HG02798 (cell line): ENCODE results near the gene DNHD1.

Experiments used
- ATAC-seq: cut with Tn5 transposase; IDR thresholded peaks from one replicate; pipeline ENCODE4 v1.9.1; 2021; ENCODE audit warnings: mild to moderate bottlenecking; ENCODE audit not compliant: unreplicated experiment, poor library complexity

The DNHD1 gene

DNA sequence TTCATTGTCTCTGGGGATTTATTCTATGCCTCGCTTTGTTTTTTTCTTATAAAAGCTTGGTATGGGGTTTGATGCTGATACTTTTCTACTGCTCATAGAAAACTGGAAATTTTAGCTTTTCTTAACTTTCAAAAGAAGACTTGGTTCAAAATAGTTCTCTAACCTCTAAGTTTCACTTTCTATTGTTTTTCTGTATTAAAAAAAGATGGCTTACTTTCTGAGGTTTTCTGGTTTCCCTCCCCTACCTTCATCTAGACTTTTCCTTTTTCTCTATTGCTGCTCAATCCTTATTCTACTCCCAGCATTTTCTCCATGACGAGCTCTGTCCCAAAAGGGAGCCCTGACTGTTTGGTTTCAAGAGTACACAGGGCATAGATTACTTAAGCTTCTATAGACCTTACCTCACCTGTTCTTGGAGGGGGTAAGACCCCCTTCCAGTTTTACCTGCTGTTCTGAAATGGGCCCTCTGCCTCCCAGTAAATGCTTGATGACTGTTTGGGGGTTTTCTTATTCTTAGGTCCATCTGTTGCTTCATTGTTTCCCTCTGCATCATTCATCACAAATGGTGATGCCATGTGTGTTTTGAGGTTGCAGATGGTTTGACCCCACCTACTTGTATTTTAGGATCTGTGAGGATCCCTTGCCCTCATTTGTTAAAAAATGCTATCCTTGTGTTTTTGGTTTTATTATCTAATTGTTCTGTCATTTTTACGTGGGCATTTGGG lies 29.5 kb downstream of the DNHD1 start:
- peak; percentile 60 for ATAC-seq

DNA sequence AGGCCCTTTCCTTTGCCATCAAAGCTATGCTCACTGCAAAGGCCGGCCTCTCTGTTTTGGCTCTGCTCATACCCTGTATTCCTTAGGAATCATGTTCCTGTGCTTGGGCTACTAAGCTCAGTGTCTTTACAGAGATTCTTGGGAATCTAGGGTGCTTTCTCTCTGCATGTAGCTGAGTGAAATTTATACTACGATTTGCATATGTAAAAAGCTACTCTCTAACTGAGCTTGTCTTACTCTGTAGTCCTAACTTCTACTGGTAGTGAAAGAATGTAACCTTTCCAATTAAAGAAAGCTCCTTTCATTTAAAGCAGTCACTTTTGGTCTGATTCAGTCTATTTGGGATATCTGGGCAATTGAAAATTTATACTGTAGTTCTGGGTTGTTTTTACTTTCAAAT lies 32.2 kb downstream of the DNHD1 start:
- no peak for ATAC-seq

DNA sequence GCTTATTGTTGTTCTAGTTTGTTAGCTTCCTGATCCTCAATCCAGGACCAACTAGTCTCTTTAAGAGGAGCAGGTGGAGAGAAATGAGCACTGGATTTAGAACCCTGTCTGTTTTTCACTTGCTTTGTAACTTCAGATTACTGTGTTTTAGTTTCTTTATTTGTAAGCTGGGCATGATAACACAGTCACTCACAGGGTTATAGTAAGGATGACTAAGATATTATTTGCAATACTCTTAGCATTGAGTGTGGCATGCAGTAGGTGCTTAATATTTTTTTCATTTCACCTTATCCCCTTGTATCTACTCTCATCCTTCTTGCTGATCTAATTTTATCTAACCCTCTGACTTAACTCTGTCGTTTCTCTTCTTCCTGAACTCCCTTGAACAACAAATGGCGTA lies 33.8 kb downstream of the DNHD1 start:
- ATAC-seq: no peak

DNA sequence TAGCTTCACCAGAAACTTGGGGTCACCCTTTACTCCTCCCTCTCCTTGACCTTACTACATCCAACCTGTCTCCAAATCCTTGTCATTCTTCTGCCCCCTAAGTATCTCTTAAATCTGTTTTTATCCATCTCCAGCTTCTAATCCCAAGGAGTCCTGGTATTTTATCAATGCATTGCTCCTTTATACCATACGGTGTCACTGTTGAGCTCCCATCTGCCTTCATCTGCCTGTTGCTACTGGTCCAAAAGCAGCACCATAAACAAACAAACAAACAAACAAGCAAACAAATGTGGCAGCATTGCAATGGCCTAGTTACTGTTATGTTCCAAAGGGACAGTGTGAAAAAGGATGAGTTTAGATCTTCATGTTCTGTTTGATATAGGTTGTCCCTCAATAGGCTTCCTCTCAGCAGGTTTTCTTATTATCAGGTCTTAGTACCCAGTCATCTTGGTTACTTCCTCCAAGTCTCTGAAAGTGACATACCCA lies 34.2 kb downstream of the DNHD1 start:
- ATAC-seq: peak; percentile 46

DNA sequence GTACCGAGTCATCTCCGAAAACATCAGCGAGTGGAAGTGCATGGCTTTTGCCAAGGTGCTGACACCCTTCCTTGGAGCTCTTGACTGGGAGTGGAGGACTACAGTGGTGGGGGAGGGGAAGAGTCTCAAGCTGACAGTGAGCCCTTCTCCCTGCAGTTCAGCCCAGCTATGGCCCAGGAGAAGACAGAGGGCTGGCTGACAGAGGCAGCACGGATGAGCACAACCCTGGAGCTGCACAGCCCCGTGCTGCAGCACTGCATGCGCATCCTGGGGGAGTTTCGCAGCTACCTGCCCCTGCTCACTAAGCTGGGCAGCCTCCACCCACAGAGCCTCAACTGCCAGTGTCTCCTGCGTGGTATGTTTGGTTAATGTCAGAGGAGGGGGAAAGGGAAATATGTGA lies 41.4 kb downstream of the DNHD1 start:
- no peak for ATAC-seq

DNA sequence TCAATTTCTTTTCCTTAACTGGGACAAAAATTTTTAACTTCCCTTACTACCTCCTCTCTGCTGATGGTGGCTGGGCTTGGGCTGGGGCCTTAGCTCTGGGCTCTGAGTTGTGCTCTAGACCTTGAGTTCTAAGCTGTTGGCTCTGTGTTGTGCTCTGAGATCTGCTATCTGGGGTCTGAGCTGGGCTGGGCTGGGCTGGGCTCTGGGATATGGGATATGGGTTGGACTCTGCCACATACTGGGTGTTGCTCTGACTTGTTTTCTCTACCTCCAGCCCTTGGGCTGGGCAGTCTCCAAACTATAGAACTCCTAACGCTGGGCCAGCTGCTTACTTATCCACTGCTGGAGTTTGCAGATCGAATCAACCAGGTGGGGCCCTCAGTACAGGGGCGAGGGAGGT lies 41.9 kb downstream of the DNHD1 start:
- no peak for ATAC-seq

DNA sequence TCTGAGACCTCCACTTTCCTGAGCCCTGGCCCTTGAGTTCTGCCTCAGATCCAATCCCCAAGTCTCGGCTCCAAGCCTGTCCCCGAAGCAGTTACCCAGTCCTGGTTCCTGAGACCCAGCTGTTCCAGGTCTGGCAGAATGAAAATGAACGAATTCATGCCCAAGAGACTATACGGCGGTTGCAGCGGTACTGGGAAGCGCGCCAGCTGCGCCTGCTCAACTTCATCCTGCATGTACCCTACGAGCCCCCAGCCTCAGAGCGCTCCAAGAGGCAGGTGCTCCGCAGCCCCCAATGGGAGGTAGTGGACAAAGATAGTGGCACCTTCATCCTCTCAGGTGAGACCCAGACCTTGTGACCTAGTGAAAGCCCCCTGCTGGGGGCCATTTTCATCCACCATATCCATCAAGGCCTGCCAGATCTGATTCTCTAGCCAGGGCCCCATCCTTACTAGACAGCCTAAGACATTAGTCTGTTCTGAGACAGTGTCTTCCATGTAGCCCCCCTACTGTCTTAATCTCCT lies 42.7 kb downstream of the DNHD1 start:
- no peak for ATAC-seq

DNA sequence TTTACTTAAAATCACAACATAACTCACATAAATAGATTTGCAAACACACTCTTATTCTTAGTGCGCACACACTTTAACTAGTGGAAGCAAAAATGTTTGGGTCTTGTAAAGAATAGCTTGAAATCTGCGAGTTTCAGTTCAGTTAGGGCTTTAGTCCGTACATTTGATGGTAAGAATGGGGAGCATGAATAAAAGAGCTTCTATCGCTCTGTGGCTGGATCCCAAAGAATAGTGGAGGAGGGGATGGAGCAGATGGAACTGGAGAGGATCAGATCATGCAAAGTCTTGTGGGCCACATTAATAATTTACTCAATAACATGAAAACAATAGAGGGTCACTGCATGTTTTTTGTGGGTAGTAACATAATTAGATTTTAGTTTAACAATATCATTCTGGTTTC lies 44.3 kb downstream of the DNHD1 start:
- ATAC-seq: no peak

DNA sequence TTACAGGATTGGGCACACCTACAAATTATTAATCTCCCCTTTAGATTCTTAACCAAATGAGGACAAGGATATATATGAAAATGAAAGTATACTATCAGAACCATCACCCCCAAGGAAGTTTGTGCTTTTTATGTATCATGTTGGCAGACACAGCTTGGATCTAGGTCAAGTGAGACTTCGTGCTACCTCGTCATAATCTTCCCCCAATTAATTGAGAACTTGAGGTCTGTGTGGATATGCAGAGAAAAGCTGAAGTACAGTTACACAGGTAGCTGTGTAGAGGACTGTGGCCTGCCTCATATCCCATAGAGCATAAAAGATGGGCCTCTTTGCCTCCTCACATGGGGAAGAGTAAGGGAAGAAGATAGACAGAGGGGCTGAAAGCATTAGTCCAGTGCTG lies 45.6 kb downstream of the DNHD1 start:
- ATAC-seq: no peak

DNA sequence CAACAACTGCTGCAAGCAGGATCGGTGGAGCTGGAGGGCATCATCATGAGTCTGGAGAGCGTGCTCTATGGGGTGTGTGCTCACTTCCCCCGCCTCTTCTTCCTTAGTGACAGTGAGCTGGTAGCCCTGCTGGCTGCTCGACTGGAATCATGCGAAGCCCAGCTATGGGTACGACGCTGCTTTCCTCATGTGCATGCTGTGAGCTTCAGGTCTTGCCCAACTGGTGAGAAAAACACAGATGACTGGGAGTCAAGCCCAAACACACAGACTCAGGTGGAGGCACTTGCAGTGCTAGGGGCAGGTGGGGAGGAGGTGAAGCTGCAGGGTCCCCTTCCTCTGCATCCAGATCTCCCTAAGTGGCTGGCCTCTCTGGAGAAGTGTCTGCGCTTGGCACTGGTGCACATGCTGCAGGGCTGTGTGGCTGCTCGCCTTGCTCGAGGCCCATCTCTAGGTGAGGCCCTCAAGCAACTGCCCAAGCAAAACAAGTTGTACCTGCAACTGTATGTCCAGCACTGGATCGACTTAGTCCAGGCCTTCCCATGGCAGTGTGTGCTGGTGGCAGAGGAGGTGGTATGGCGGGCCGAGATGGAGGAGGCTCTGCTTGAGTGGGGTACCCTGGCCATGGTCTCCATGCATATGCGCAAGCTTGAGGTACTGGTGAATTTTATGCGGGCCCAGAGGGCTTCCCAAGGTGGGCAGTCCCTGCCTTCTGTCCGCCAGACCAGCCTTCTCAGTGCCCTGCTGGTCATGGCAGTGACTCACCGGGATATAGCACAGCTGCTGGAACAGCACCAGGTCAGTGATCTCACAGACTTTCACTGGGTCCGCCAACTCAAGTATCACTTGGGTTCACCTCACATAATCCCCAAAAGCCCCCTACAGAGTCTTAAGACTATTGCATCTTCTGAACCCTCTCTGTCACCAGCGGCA lies 48.1 kb downstream of the DNHD1 start:
- ATAC-seq: no peak

DNA sequence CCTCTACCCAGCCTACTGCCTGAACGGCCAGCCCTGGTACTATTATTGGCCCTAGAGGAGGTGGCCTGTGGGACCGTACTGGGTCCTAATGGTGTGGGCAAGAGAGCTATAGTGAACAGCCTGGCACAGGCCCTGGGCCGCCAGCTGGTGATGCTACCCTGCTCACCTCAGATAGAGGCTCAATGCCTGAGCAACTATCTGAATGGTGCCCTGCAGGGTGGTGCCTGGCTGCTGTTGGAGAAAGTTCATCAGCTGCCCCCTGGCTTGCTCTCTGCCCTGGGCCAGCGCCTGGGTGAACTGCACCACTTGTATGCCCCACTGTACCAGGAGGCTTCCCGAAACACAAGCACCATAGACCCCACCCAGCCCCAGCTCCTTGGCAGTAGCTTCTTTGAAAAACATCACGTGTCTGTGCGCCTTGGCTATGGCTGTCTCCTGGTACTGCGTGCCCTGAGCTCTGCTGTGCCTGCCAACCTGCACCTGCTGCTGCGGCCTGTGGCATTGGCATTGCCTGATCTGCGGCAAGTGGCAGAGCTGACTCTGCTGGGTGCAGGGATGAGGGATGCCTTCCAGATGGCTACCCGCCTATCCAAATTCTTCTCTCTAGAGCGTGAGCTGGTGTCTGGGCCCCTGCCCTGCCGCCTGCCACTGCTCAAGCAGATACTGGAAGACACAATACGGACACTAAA lies 49.0 kb downstream of the DNHD1 start:
- no peak for ATAC-seq

DNA sequence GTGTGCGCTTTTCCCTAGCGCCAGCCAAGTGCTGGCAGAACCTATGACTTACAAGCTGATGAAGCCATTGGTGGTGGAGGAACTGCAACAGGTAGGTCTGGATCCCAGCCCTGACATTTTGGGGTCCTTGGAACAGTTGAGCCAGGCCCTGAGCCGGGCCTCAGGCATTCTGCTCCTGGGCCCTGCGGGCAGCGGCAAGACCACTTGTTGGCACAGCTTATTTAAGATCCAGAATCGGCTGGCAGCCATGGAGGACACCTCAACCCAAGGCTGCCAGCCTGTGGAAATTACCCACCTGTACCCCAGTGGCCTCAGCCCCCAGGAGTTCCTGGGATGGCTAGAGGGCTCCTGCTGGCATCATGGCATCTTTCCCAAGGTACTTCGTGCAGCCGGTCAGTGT lies 49.7 kb downstream of the DNHD1 start:
- ATAC-seq: no peak

DNA sequence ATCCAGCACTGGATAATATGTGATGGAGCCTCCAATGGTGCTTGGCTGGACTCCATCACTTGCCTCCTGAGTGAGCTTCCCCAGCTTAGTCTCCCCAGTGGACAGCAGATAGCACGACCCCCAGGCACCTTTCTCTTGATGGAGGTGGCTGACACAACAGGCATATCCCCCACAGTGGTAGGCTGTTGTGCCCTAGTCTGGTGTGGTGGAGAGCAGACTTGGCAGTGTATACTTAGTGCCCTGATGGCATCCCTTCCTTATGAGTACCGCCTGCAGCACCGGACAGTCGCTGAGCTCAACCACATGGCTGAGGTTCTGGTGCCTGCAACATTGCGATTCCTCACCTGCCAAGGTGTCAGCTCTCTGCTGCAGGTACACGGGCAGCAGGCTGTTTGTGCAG lies 50.1 kb downstream of the DNHD1 start:
- ATAC-seq: no peak

DNA sequence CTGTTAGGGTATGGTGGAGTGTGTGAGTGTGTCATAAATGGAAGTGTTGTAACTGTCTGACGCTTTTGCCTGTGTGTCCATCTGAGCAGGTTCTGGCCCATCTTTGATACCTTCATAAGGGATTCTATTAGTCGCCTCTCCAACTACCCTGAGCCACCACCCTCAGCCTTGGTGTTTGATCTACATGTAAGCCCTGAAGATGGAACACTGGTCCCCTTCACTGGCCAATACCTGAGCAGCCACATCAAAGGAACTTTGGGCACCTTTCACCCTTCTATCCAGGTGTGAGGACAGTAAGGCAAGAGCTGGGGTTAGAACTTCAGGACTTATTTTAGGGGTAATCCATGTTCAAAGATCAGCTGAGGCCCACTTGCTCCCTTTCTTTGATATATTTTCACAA lies 51.0 kb downstream of the DNHD1 start:
- no peak for ATAC-seq

DNA sequence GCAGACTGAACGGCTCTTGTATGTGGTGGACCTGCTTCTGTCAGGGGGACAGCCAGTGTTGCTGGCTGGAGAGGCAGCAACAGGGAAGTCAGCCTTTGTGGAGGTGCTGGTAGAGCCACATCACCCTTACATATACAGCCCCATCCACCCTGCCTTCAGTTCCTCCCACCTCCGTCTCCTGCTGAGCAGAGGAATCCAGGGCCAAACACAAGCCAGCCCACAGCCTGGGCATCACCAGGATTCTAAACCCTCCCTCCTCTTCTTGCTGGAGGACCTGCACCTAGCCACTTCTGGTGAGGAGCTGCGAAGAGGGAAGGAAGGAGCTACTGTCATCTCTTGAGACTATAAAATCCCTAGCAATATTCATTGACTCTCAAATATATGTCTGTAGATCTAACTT lies 51.6 kb downstream of the DNHD1 start:
- ATAC-seq: no peak

DNA sequence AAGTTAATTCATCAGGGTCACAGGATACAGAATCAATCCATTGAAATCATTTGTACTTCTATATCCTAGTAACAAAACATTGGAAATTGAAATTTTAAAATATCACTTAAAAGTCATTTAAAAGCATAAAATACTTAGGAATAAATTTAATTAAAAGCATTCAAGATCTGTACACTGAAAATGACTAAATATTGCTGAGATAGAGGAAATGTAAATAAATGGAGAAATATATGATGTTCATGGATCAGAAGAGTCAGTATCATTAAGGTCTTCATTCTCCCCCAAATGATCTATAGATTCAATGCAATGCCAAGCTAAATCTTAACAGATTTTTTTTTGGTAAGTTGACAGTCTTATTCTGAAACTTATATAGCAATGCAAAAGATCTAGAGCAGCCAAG lies 56.6 kb downstream of the DNHD1 start:
- ATAC-seq: no peak

DNA sequence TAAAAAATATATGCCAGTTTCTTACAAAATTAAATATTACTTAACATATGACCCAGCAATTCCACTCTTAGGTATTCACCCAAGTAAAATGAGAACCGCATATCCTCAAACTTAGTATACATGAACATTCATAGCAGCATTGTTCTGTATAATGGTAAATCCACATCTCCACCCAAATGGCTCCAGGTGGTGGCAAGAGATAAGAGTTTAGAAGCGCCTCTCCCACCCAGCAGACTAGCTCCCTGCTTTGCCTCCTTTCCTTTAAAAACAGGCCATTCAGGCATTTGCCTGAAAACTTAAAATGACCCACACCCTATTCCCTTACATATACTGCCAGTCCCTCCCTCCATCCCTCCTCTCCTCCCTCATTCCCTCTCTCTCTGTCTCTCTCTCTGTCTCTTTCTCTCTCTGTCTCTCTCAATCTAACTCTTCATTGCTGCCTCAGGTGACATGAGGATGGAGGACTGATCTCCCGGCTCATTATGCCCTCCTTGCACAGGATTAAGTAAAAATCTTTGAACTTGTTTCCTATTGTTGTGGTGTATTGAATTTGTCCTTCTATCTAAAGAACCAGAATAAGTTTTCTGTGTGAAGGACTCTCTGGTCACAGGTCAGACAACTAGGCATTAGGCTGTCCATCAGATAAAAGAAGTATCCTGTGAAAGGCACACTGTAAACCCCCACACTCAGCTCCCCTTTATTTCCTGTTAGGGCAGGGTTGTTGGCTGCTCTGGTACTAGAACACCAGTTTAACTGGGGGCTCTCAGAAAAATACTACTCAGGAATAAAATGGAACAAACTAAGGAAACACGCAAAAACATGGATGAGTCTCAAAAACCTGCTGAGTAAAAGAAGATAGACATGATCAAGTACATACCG lies 58.0 kb downstream of the DNHD1 start:
- ATAC-seq: no peak

DNA sequence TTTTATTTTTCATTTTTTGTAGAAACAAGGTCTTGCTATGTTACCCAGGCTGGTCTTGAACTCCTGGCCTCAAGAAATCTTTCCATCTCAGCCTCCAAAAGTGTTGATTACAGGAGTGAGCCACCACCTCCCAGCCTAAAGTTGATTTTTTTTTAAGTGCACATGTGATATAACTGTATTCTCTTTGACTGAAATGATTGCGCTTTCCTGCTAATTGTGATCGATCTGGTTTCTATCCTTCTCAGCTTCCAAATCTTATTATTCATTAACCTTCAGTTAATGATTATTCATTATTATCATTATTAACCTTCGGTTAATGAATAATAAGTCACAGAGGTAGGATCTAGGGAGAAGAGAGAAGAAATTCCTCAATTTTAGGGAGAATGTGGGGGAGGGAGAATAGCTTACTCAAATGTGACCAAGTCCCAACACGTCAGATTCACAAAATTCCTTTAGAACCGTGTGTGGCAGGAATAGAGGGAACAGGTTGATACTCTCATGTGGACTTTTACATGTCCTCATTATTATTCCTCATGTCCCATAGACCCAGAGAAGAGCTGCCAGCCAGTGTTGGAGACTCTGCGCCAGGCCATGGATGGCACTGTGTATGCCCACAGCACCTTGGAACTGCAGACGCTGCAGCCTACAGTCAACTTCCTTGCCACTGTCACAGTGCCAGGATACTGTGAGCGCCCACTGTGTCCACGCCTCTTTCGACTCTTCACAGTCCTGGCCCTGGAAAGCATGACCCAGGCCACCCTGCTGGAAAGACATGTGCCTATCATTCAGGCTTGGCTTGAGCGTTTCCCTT lies 59.3 kb downstream of the DNHD1 start:
- no peak for ATAC-seq

DNA sequence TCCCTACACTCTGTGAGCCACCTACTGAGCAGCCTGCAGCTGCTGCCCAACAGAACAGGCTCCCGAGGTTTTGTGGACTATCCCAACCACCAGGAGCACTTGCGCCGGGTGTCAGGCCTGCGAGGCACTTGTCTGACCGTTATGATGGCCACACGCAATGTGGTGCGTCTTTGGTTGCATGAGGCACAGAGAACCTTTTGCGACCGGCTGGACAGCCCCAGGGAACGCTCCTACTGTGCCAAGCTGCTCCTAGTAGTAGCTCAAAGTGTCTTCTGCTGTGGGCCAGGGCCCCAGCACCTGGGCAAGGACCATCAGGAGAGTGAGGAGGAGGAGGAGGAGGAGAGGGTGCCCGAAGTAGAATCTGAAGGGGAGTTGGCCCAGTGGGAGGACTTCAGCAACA lies 60.0 kb downstream of the DNHD1 start:
- no peak for ATAC-seq
